Activated CD4-positive, alpha-beta memory T cell treated with anti-CD3 and anti-CD28 coated beads for 36 hours (primary cell): ENCODE data around the gene EIF3A. TPM values are rescaled to one million over a fixed set of nuclear protein-coding genes. Genes with fewer than 3 reads are reported as not detected.

ENCODE experiments used
- CTCF ChIA-PET: fragments of 350-600 bp; sonication (Branson Sonifier 250); formaldehyde crosslinking; loops from one replicate; lab custom pipeline; 2021; ENCODE audit warnings: antibody characterized with exemption, inconsistent platforms; lab: Charles Lee
- POLR2A ChIA-PET: fragments of 350-600 bp; sonication (Branson Sonifier 250); formaldehyde crosslinking; loops from one replicate; lab custom pipeline; 2021; ENCODE audit warnings: antibody characterized with exemption; lab: Charles Lee
- DNase-seq: peaks from one replicate; pipeline ENCODE4 v3.0.0-alpha.2; 2020
- H3K27ac Mint-ChIP-seq: one replicate; pipeline ENCODE4 v1.8.0; 2021; ENCODE audit warnings: mixed read lengths
- H3K27me3 Mint-ChIP-seq: one replicate; pipeline ENCODE4 v1.8.0; 2021; ENCODE audit warnings: mixed read lengths
- H3K36me3 Mint-ChIP-seq: one replicate; pipeline ENCODE4 v1.8.0; 2021; ENCODE audit warnings: mixed read lengths
- H3K4me1 Mint-ChIP-seq: one replicate; pipeline ENCODE4 v1.8.0; 2021; ENCODE audit warnings: low read depth, mixed read lengths
- H3K4me3 Mint-ChIP-seq: one replicate; pipeline ENCODE4 v1.8.0; 2021; ENCODE audit warnings: mild to moderate bottlenecking, mixed read lengths
- H3K9me3 Mint-ChIP-seq: one replicate; pipeline ENCODE4 v1.8.0; 2021; ENCODE audit warnings: mixed read lengths
- intact Hi-C: fragments of 100-400 bp; cut with micrococcal nuclease; formaldehyde crosslinking; loops from one replicate; pipeline ENCODE4 v1.15.1; 2023
- total RNA-seq, 2 experiments: library from RNA; stranded (reverse); gene quantifications; one replicate each; pipeline ENCODE4 v1.2.3, GENCODE V29; 2021

EIF3A gene
- total RNA-seq, 2 experiments from 2014 or later = 143 to 148 TPM

- H3K9me3 Mint-ChIP-seq = peaks cover 3% of the 10 kb centered on the region
- intact Hi-C loops = no loop called here
Observed at GRCh38 chr10:118994321-118994720, 86.3 kb downstream of the EIF3A start.

GRCh38 chr10:118993214-118993613, 87.4 kb downstream of the EIF3A start:
- intact Hi-C loops = no loop called here
- Mint-ChIP-seq H3K4me3 (no peak overlapping the region), H3K27ac (no peak overlapping the region), H3K36me3 (no peaks in the 10 kb centered on the region), H3K9me3 (peaks cover 3% of the 10 kb centered on the region), H3K27me3 (no peaks in the 10 kb centered on the region), H3K4me1 (no peaks in the 10 kb centered on the region)
- ChIA-PET CTCF (no interaction called here), POLR2A (no interaction called here)
- DNase-seq = no peak

More at GRCh38 chr10:118994321-118994720, 86.3 kb downstream of the EIF3A start:
- no peak overlapping the region for H3K4me3 Mint-ChIP-seq
- H3K27ac Mint-ChIP-seq = no peak overlapping the region
- no peaks in the 10 kb centered on the region for H3K36me3 Mint-ChIP-seq
- H3K4me1 Mint-ChIP-seq = no peaks in the 10 kb centered on the region
- ChIA-PET POLR2A (no interaction called here), CTCF (no interaction called here)
- H3K27me3 Mint-ChIP-seq = no peaks in the 10 kb centered on the region
- DNase-seq = no peak

GRCh38 chr10:118992496-118992895, 88.1 kb downstream of the EIF3A start:
- no peak overlapping the region for H3K27ac Mint-ChIP-seq
- H3K36me3 Mint-ChIP-seq = no peaks in the 10 kb centered on the region
- H3K27me3 Mint-ChIP-seq = no peaks in the 10 kb centered on the region
- no peak overlapping the region for H3K4me3 Mint-ChIP-seq
- ChIA-PET POLR2A (no interaction called here), CTCF (no interaction called here)
- peaks cover 5% of the 10 kb centered on the region for H3K4me1 Mint-ChIP-seq
- no peak for DNase-seq
- peaks cover 3% of the 10 kb centered on the region for H3K9me3 Mint-ChIP-seq
- intact Hi-C loops = no loop called here

GRCh38 chr10:118990326-118990725, 90.3 kb downstream of the EIF3A start:
- Mint-ChIP-seq H3K4me1 (peaks cover 12% of the 10 kb centered on the region), H3K27ac (no peak overlapping the region), H3K9me3 (peaks cover 9% of the 10 kb centered on the region), H3K4me3 (no peak overlapping the region), H3K27me3 (no peaks in the 10 kb centered on the region), H3K36me3 (peaks cover 2% of the 10 kb centered on the region)
- ChIA-PET CTCF (no interaction called here), POLR2A (no interaction called here)
- intact Hi-C loops = no loop called here
- DNase-seq = no peak

GRCh38 chr10:118986815-118987790, 93.5 kb downstream of the EIF3A start:
- ChIA-PET POLR2A (no interaction called here), CTCF (interaction anchor here (0.6 to 0.7 kb wide), 2 partner anchors 27 to 135 kb away, joined by 3 to 6 read pairs; no protein-coding TSS in a partner anchor)
- no peak for DNase-seq
- intact Hi-C loops = no loop called here
- H3K4me3 Mint-ChIP-seq = no peak overlapping the region
- H3K27me3 Mint-ChIP-seq = no peaks in the 10 kb centered on the region
- H3K36me3 Mint-ChIP-seq = peaks cover 7% of the 10 kb centered on the region
- peaks cover 12% of the 10 kb centered on the region for H3K4me1 Mint-ChIP-seq
- no peak overlapping the region for H3K27ac Mint-ChIP-seq
- H3K9me3 Mint-ChIP-seq = peaks cover 21% of the 10 kb centered on the region

- intact Hi-C loops = no loop called here
- Mint-ChIP-seq H3K9me3 (peaks cover 21% of the 10 kb centered on the region), H3K27ac (no peak overlapping the region), H3K4me3 (no peak overlapping the region), H3K4me1 (peaks cover 12% of the 10 kb centered on the region), H3K36me3 (peaks cover 7% of the 10 kb centered on the region), H3K27me3 (no peaks in the 10 kb centered on the region)
- no peak for DNase-seq
- CTCF ChIA-PET = no interaction called here
- POLR2A ChIA-PET = no interaction called here
Observed at GRCh38 chr10:118985576-118985975, 95.0 kb downstream of the EIF3A start.

Other genes starting within 250 kb of the EIF3A start
- gene NANOS1, start 51.1 kb downstream of the EIF3A start, total RNA-seq = under 1 TPM; 0.15 to 0.31 TPM
- gene DENND10, start 23.3 kb upstream of the EIF3A start, total RNA-seq = 10 to 100 TPM; 29.8 to 31.4 TPM
- 10 to 100 TPM; 38.3 to 38.7 TPM for gene SFXN4, start 84.9 kb upstream of the EIF3A start, total RNA-seq
- 100 to 1,000 TPM; 173 to 182 TPM for gene PRDX3, start 98.0 kb upstream of the EIF3A start, total RNA-seq
- 10 to 100 TPM; 22.7 to 23.0 TPM for gene GRK5, start 126.8 kb upstream of the EIF3A start, total RNA-seq